Activated B cell treated with CpG ODN at 0.5 μM for 24 hours (primary cell): ENCODE data around the gene LBH. TPM values are rescaled to one million over a fixed set of nuclear protein-coding genes. Genes with fewer than 3 reads are reported as not detected.

Experiments
- ATAC-seq: fragments of 200-7000 bp; cut with Tn5 transposase; one replicate; pipeline ENCODE4 v1.10.0; 2021; ENCODE audit warnings: low read depth, mild to moderate bottlenecking, moderate library complexity
- CTCF ChIA-PET: fragments of 350-600 bp; sonication (Branson Sonifier 250); formaldehyde crosslinking; loops from one replicate; lab custom pipeline; 2021; ENCODE audit warnings: antibody characterized with exemption; lab: Charles Lee
- POLR2A ChIA-PET: fragments of 350-600 bp; sonication (Branson Sonifier 250); formaldehyde crosslinking; loops from one replicate; lab custom pipeline; 2021; ENCODE audit warnings: antibody characterized with exemption; lab: Charles Lee
- DNase-seq: peaks from one replicate; pipeline ENCODE4 v3.0.0; 2022
- H3K27ac Mint-ChIP-seq: one replicate; pipeline ENCODE4 v1.8.0; 2020; ENCODE audit warnings: mixed read lengths
- H3K27me3 Mint-ChIP-seq: one replicate; pipeline ENCODE4 v1.8.0; 2021; ENCODE audit warnings: mixed read lengths
- H3K36me3 Mint-ChIP-seq: one replicate; pipeline ENCODE4 v1.8.0; 2021; ENCODE audit warnings: low read depth, mixed read lengths
- H3K4me1 Mint-ChIP-seq: one replicate; pipeline ENCODE4 v1.8.0; 2021; ENCODE audit warnings: mixed read lengths
- H3K4me3 Mint-ChIP-seq: one replicate; pipeline ENCODE4 v1.8.0; 2020; ENCODE audit warnings: mild to moderate bottlenecking, mixed read lengths
- H3K9me3 Mint-ChIP-seq: one replicate; pipeline ENCODE4 v1.8.0; 2020; ENCODE audit warnings: mixed read lengths
- CTCF ChIP-seq: fragments of 200-600 bp; IDR thresholded peaks from one replicate; pipeline ENCODE4 v1.8.0; 2022; ENCODE audit warnings: antibody characterized with exemption, mild to moderate bottlenecking
- intact Hi-C: fragments of 100-400 bp; cut with micrococcal nuclease; formaldehyde crosslinking; loops from one replicate; pipeline ENCODE4 v1.15.1; 2024
- total RNA-seq: library from RNA; stranded (reverse); gene quantifications from 2 replicates; pipeline ENCODE4 v1.2.3, GENCODE V29; 2022

The LBH gene
- total RNA-seq, 1 donor from 2014 or later, result 131 TPM

DNA sequence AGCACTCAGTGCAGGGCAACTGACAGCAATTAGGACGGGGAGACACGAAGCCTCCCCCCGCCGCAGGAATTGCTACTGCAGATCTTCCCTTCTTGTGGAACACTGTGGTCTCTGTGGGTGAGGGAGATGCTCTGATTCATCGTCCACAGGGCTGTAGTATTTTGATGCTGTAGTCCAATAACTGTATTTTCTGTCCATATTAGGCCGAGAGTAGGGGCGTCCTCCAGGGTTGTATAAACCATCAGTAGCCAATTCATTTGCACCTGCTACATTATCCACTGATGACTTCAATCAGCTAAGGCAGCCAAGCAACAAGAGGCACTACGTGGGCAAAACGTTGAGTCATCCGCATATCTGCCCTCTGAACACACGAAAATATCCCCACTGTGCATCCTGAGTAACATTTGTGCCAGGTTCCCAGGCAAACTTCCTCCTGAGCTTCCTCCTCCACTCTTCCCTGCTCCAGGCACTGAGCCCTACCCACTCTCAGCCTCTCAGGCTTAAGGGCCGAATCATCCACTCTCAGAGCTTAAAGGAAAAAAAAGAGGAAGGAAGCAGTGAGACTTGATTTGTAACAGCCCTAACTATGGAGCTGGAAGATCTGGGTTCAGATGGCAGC is 62.1 kb downstream of the LBH start:
- Mint-ChIP-seq H3K36me3 (no peaks in the 10 kb centered on the region), H3K4me3 (peak overlapping the region; percentile 58), H3K4me1 (peaks cover 74% of the 10 kb centered on the region), H3K27ac (peak overlapping the region; percentile 95), H3K9me3 (no peaks in the 10 kb centered on the region), H3K27me3 (no peaks in the 10 kb centered on the region)
- POLR2A ChIA-PET, result interaction anchor here (0.6 to 3.4 kb wide), 21 partner anchors 8 to 922 kb away, joined by 3 to 52 read pairs (median 4); partner anchors contain the start of genes LBH, LCLAT1 and YPEL5
- intact Hi-C loops, result loop anchor here (10.0 kb wide), 1 partner anchor 941 kb away; the partner anchor contains the start of gene EHD3
- TF ChIP-seq CTCF, result no peak
- CTCF ChIA-PET, result interaction anchor here (0.6 to 1.2 kb wide), 5 partner anchors 12 to 129 kb away, joined by 3 to 5 read pairs (median 3); no protein-coding TSS in a partner anchor
- DNase-seq, result peak; percentile 42
- ATAC-seq, result peak; percentile 81

DNA sequence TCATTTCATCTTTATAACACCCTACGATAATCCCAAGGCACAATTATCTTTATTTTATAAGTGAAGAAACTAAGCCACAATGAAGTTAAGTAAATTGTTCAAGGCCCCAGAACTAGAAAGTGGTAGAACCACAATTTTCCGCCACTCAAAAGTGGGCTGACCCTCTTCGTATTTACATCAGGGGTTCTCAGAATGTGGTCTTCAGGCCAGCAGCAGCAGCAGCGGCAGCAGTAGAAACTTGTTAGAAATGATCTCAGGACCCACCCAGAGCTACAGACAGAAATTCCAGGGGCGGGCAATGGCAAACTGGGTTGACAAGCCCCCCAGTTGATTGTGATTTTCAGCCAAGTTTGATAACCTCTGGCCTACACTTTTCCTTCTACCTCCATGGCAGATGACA is 62.8 kb downstream of the LBH start:
- intact Hi-C loops, result loop anchor here (10.0 kb wide), 1 partner anchor 941 kb away; the partner anchor contains the start of gene EHD3
- no peak for TF ChIP-seq CTCF
- Mint-ChIP-seq H3K4me1 (peaks cover 74% of the 10 kb centered on the region), H3K9me3 (no peaks in the 10 kb centered on the region), H3K27me3 (no peaks in the 10 kb centered on the region), H3K36me3 (no peaks in the 10 kb centered on the region), H3K27ac (peak overlapping the region; percentile 95), H3K4me3 (no peak overlapping the region)
- ATAC-seq (no peak), DNase-seq (no peak)
- ChIA-PET POLR2A (interaction anchor here (0.6 to 3.4 kb wide), 17 partner anchors 9 to 161 kb away, joined by 3 to 52 read pairs (median 4); partner anchors contain the start of genes LBH, LCLAT1 and YPEL5), CTCF (interaction anchor here (0.8 to 1.2 kb wide), 3 partner anchors 13 to 86 kb away, joined by 3 to 5 read pairs (median 3); no protein-coding TSS in a partner anchor)

DNA sequence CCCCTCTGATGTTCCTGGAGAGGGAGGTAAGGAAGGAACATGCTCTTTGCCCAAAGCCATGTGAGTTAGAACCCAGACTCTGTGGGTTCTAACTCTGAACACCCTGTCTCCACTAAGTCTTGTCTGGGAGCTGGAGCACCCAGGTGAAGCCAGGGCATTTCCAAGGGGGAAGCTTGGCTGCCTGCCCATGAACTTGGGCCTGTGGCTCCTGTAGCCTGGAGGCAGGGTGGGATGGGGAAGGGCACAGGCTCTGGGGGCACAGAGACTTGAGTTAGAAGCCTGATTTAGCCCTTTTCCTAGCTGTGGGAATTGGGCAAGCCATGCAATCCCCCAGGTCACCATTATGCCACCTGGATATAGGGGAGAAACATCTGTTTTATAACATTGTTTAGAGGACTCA is 65.2 kb downstream of the LBH start:
- ChIA-PET POLR2A (interaction anchor here (4.2 kb wide), 1 partner anchor 64 kb away, joined by 36 read pairs; the partner anchor contains the start of gene LBH), CTCF (no interaction called here)
- intact Hi-C loops, result loop anchor here (10.0 kb wide), 1 partner anchor 938 kb away; the partner anchor contains the start of gene EHD3
- Mint-ChIP-seq H3K27ac (peak overlapping the region; percentile 51), H3K9me3 (no peaks in the 10 kb centered on the region), H3K27me3 (no peaks in the 10 kb centered on the region), H3K36me3 (no peaks in the 10 kb centered on the region), H3K4me1 (peaks cover 71% of the 10 kb centered on the region), H3K4me3 (no peak overlapping the region)
- TF ChIP-seq CTCF, result no peak
- DNase-seq, result no peak
- no peak for ATAC-seq

DNA sequence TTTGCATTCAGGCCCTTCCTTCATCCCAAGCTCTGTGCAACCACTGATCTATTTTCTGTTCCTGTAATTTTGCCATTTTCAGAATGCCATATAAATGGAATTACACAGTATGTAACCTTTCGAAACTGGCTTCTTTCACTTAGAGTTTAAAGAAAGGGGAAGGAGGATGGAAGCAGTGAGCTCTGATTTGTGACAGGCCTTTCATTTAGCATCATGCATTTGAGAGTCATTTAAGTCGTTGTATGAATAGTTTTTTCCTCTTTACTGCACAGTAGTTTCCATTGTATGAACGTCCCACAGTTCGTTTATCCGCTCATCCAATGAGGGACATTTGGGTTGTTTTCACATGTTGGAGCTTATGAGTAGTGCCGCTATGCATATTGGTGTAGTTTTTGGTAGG is 67.0 kb downstream of the LBH start:
- intact Hi-C loops, result loop anchor here (1.0 to 10.0 kb wide), 7 partner anchors 10 to 936 kb away; partner anchors contain the start of gene EHD3
- Mint-ChIP-seq H3K4me1 (peaks cover 71% of the 10 kb centered on the region), H3K27me3 (no peaks in the 10 kb centered on the region), H3K27ac (peak overlapping the region; percentile 89), H3K4me3 (peak overlapping the region; percentile 33), H3K9me3 (no peaks in the 10 kb centered on the region), H3K36me3 (no peaks in the 10 kb centered on the region)
- no peak for DNase-seq
- no peak for TF ChIP-seq CTCF
- ChIA-PET POLR2A (interaction anchor here (0.6 to 4.2 kb wide), 13 partner anchors 11 to 286 kb away, joined by 3 to 36 read pairs (median 5); partner anchors contain the start of gene LBH), CTCF (interaction anchor here (0.8 to 1.5 kb wide), 3 partner anchors 9 to 68 kb away, joined by 3 to 4 read pairs (median 4); no protein-coding TSS in a partner anchor)
- peak; percentile 68 for ATAC-seq

DNA sequence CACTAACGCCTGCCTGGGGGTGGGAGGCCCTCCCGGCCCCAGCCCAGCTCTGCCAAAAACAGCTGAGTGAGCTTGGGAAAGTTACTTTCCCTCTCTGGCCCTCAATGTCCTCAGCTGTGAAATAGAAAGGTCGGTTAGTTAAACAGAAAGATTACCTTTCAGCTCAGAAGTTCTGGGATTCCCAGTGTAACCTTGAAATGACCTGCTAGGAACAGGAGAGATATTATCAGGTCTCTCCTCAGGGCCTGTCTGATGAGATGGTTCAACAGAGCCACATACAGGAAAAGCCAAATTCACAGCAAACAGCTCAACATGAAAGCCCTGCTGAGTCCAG is 68.8 kb downstream of the LBH start:
- H3K4me1 Mint-ChIP-seq, result peaks cover 57% of the 10 kb centered on the region

More for the DNA sequence above, 68.8 kb downstream of the LBH start:
- Mint-ChIP-seq H3K27me3 (no peaks in the 10 kb centered on the region), H3K9me3 (no peaks in the 10 kb centered on the region), H3K27ac (no peak overlapping the region), H3K4me3 (no peak overlapping the region), H3K36me3 (no peaks in the 10 kb centered on the region)
- TF ChIP-seq CTCF, result no peak
- ChIA-PET POLR2A (interaction anchor here (0.9 to 1.2 kb wide), 2 partner anchors 11 kb away, joined by 3 to 4 read pairs; no protein-coding TSS in a partner anchor), CTCF (interaction anchor here (1.1 kb wide), 1 partner anchor 412 kb away, joined by 3 read pairs; no protein-coding TSS in a partner anchor)
- intact Hi-C loops, result no loop called here
- no peak for ATAC-seq
- DNase-seq, result no peak
